ENCODE data around the gene CAD. TPM values are rescaled to one million over a fixed set of nuclear protein-coding genes. Genes with fewer than 3 reads are reported as not detected.

CAD gene
- total and polyA plus RNA-seq, 2 of the 4 experiments (the other 2 are of a cell fraction), result 12.9 to 38.7 TPM

DNA sequence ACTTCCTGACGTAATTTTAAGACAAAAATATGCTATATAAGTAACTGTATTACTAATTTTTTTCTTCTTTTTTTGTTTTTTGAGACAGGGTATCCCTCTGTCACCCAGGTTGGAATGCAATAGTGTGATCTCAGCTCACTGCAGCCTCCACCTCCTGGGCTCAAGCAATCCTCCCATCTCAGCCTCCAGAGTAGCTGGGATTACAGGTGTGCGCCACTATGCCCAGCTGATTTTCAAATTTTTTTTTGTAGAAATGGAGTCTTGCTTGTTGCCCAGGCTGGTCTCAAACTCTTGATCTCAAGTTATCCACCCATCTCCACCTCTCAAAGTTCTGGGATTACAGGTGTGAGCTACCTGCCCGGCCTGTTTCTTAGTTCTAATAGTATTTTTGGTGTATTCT, 38.7 kb upstream of the CAD start:
- Histone ChIP-seq H2BK20ac (ENCODE audit: low read depth, low read length) (no peak overlapping the region), H4K20me1 (ENCODE audit: insufficient read depth, low read length) (no peaks in the 10 kb centered on the region), H3K9me3 (ENCODE audit: control insufficient read depth, insufficient read depth, low read length) (peaks cover under 1% of the 10 kb centered on the region; the same call in 1 of the 2 replicates), H2AFZ (replicated peaks; ENCODE audit: low read length, poor library complexity) (no peak overlapping the region), H4K8ac (ENCODE audit: low read depth in 2 of 2, low read length in 2 of 2) (no peak overlapping the region), H3K4me2 (ENCODE audit: low read depth, low read length) (no peak overlapping the region), H3K9ac (ENCODE audit: low read depth, low read length) (no peak overlapping the region), H2BK15ac (ENCODE audit: low read depth, low read length) (no peak overlapping the region), H3K23ac (ENCODE audit: low read depth, low read length) (no peak overlapping the region), H3K79me1 (ENCODE audit: low read depth in 1 of 2, low read length in 2 of 2) (no peaks in the 10 kb centered on the region), H2AK9ac (replicated peaks; ENCODE audit: low read depth, low read length, poor library complexity) (no peak overlapping the region), H2BK120ac (ENCODE audit: low read depth, low read length) (no peak overlapping the region), H3K9me1 (ENCODE audit: insufficient read depth, low read length) (peaks cover 7% of the 10 kb centered on the region; the same call in 1 of the 2 replicates), H3K36me3 (ENCODE audit: control insufficient read depth, insufficient read depth, low read length) (no peaks in the 10 kb centered on the region), H4K91ac (ENCODE audit: insufficient read depth, low read depth, low read length) (no peak overlapping the region), H3K56ac (ENCODE audit: extremely low read depth, insufficient read depth, low read length) (no peak overlapping the region), H3K4ac (ENCODE audit: low read depth, low read length) (no peak overlapping the region), H3K27me3 (ENCODE audit: control insufficient read depth, insufficient read depth, low read length) (peaks cover 25% of the 10 kb centered on the region), H2BK5ac (ENCODE audit: low read depth, low read length, poor library complexity, severe bottlenecking) (no peak overlapping the region), H3K14ac (replicated peaks; ENCODE audit: low read depth, low read length) (no peak overlapping the region), H3K4me1 (ENCODE audit: control insufficient read depth, insufficient read depth, low read length) (peaks cover 8% of the 10 kb centered on the region), H3K18ac (ENCODE audit: low read depth, low read length) (no peak overlapping the region), H3K27ac (ENCODE audit: insufficient read depth, low read length) (no peak overlapping the region), H4K5ac (ENCODE audit: low read depth, low read length) (no peak overlapping the region), H3K4me3 (ENCODE audit: insufficient read depth, low read depth, low read length) (no peak overlapping the region), H2AK5ac (ENCODE audit: low read depth, low read length) (no peak overlapping the region)
- BruUV-seq (replicated peaks), result no TSS peak
- WGBS, 2 experiments (ENCODE audit: extremely low coverage in 2 of 2, insufficient read length in 1 of 2), result no CpG with 5 or more reads among the region's 3 CpGs
- intact Hi-C loops (cut with micrococcal nuclease) (no loop called here), in situ Hi-C loops (cut with MboI; ENCODE audit: low sequenced_read_pairs) (no loop called here), dilution Hi-C loops (cut with HindIII; ENCODE audit: low sequenced_read_pairs, unreplicated experiment) (no loop called here)
- no peak for ATAC-seq (ENCODE audit: low read depth)
- TF ChIP-seq MAZ (IDR thresholded peaks at IDR 0.05; ENCODE audit: borderline replicate concordance, low read depth, low read length) (no peak), RFX5 (IDR thresholded peaks at IDR 0.05; ENCODE audit: low read depth, low read length) (no peak), USF2 (IDR thresholded peaks at IDR 0.05; ENCODE audit: low read depth, low read length) (no peak), MAFK (IDR thresholded peaks at IDR 0.05; ENCODE audit: low read depth, low read length) (no peak), SMC3 (IDR thresholded peaks at IDR 0.05; ENCODE audit: low read depth, low read length) (no peak), RAD21 (IDR thresholded peaks at IDR 0.05; ENCODE audit: low read length) (no peak), MXI1 (IDR thresholded peaks at IDR 0.05; ENCODE audit: borderline replicate concordance, low read depth, low read length) (no peak), CEBPB (IDR thresholded peaks at IDR 0.05; ENCODE audit: low read depth, low read length) (no peak), POLR2A (IDR thresholded peaks at IDR 0.05; ENCODE audit: low read depth, low read length) (no peak), CHD1 (IDR thresholded peaks at IDR 0.05; ENCODE audit: low read depth, low read length) (no peak), BHLHE40 (IDR thresholded peaks at IDR 0.05; ENCODE audit: low read depth, low read length) (no peak), NFE2L2 (IDR thresholded peaks at IDR 0.05; ENCODE audit: low read depth, low read length) (no peak), FOS (IDR thresholded peaks at IDR 0.05; ENCODE audit: low read depth, low read length) (no peak), RCOR1 (IDR thresholded peaks at IDR 0.05; ENCODE audit: insufficient replicate concordance, low read length) (no peak)
- TF ChIP-seq, protein P1, sequence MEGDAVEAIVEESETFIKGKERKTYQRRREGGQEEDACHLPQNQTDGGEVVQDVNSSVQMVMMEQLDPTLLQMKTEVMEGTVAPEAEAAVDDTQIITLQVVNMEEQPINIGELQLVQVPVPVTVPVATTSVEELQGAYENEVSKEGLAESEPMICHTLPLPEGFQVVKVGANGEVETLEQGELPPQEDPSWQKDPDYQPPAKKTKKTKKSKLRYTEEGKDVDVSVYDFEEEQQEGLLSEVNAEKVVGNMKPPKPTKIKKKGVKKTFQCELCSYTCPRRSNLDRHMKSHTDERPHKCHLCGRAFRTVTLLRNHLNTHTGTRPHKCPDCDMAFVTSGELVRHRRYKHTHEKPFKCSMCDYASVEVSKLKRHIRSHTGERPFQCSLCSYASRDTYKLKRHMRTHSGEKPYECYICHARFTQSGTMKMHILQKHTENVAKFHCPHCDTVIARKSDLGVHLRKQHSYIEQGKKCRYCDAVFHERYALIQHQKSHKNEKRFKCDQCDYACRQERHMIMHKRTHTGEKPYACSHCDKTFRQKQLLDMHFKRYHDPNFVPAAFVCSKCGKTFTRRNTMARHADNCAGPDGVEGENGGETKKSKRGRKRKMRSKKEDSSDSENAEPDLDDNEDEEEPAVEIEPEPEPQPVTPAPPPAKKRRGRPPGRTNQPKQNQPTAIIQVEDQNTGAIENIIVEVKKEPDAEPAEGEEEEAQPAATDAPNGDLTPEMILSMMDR (conservative IDR thresholded peaks at IDR 0.05; ENCODE audit: low read depth, low read length), result no peak
- TF ChIP-seq, protein P2, sequence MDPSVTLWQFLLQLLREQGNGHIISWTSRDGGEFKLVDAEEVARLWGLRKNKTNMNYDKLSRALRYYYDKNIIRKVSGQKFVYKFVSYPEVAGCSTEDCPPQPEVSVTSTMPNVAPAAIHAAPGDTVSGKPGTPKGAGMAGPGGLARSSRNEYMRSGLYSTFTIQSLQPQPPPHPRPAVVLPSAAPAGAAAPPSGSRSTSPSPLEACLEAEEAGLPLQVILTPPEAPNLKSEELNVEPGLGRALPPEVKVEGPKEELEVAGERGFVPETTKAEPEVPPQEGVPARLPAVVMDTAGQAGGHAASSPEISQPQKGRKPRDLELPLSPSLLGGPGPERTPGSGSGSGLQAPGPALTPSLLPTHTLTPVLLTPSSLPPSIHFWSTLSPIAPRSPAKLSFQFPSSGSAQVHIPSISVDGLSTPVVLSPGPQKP (IDR thresholded peaks at IDR 0.05; ENCODE audit: borderline replicate concordance, low read depth, low read length), result no peak
- ChIA-PET CTCF (interaction anchor here (0.6 kb wide), 1 partner anchor 125 kb away, joined by 6 read pairs; no protein-coding TSS in a partner anchor), POLR2A (ENCODE audit: unreplicated experiment) (no interaction called here)
- no peak for DNase-seq

Measured in IMR-90 (cell line).